Hematopoietic multipotent progenitor cell treated with erythropoietin and hydrocortisone succinate and interleukin-3 and kit ligand, for 17 days (in vitro differentiated cells): ENCODE results near the gene ZNF525.
"Not testable (repeated sequence)": the region's sequence is repeated elsewhere in the genome, so short reads cannot be mapped to it uniquely, and the experiment has no call there.

Experiments used
- DNase-seq: peaks from one replicate; pipeline ENCODE4 v3.0.0-alpha.2; 2015; ENCODE audit warnings: low spot score

The ZNF525 gene

DNA sequence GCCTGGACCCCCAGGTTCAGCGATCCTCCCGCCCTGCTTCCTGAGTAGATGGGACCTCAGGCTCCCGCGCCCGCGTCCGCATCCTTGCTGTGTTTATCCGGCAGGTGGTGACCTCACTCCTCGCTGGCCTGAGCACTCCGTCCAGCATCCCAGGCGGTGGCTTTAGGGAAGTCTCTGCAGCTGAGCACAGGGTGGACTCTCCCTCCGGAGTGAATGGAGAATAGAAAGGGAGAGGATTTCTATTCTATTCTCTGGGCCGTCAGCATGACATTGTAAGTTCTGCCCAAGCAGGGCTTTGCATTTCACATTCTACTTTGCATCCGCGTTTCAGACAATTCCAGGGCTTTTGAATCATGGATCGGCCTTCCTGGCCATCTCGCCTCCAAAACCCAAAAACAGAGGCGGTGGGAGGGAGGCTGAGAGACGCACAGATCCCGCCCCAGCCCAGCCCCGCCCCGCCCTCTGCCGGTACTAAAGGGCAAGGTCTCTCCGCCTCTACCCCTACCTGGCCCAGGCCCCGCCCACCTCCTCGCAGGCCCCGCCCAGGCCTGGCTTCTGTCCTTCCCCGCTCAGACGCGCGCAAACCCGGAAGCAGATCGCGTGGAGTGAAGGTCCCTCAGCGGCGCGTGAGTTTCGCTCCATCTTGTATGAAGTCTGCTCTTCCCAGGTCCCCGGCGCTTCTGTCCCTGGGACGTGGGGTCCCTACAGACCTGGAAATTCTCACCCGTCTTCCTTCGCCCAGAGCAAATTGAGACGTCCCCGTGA, at the start of gene ZNF525:
Gene ZNF525, plus strand, starts transcription at position 572 of the 765 bp plus-strand sequence. CDS start 6,577 bp downstream, outside the sequence.
- peak; percentile 63 for DNase-seq

DNA sequence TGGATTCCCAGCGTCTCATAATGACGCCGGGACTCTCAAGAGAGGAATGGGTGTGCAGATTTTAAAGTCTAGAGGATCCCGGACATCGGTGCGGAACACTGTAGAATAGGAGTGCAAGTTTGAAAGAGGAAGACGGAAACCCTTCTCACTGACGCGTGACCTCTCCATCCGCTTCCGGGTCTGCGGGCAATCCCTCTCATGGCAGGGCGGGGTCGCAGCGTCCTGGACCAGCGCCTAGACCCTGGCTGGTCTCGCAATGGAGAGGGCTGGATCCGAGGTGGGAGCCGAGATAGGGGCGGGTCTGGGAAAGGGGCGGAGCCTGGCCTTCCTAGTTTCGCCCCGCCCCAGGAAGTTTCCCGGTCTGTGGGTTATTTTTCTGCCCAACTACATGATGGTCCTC, 36.5 kb upstream of the ZNF525 start:
- no peak for DNase-seq

DNA sequence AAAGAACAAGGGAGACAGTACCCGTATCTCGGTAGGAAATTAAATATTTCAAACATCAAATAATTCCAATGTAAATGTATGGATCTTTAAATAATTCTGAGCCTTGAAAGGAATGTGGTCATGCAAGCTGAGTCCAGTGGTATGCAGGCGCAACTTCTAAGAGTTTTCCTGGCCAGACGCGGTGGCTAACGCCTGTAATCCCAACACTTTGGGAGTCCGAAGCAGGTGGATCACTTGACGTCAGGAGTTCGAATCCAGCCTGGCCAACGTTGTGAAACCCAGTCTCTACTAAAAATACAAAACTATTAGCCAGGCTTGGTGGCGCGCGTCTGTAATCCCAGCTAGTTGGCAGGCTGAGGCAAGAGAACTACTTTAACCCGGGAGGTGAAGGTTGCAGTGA, 33.0 kb upstream of the ZNF525 start:
- no peak for DNase-seq

DNA sequence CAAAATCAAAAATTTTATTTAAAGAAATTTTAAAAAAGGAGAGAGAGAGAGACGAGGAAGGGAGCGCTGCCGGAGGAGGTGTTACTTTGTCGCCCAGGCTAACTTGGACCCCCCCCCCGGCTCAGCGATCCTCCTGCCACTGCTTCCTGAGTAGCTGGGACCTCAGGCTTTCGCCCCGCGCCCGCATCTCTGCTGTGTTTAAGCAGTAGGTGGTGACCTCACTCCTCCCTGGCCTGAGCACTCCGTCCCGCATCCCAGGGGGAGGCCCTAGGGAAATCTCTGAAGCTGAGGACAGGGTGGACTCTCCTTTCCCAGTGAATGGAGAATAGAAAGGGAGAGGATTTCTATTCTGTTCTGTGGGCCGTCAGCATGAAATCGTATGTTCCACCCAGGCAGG, 32.4 kb upstream of the ZNF525 start:
- no peak for DNase-seq

DNA sequence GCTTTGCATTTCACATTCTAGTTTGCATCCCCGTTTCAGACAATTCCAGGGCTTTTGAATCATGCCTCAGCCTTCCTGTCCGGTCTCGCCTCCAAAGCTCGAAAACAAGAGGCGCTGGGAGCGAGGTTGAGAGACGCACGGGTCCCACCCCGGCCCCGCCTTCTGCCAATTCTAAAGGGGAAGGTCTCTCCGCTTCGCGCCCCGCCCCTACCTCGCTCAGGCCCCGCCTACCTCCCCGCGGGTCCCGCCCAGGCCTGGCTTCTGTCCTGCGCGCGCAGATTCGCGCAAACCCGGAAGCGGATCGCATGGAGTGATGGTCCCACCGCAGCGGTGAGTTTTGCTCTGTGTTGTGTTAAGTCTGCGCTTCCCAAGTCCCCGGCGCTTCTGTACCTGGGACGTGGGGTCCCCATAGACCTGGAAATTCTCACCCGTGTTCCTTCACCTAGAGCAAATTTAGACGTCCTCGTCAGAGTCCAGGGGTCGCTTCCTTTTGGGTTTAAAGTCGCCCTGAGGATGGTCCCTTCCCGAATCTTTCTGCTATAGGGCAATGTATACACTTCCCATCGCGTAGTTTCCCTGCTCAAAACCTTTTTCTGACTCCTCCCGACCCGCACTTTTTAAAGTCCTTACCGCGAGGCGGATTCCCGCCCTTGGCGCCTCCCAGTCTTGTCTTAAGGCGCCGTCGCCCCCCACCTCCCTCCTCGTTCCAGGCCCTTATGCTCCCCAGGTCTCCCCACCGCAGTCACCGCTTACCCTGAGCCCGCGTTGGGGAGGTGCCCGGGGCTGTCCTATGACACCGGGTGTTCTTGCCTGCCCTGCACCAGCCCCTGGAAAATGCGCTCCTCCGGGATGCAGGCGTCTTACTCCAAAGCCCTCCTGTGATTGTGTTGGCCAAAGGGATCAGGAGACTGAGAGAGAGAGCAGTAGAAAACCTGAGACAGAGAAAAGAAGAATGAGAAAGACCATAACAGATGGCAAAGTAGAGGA, 31.7 kb upstream of the ZNF525 start, which contains the start of gene ZNF845:
Gene ZNF845, plus strand, starts transcription at position 287 of the 987 bp plus-strand sequence. CDS start 7,559 bp downstream, outside the sequence.
- DNase-seq, result peak; percentile 73

DNA sequence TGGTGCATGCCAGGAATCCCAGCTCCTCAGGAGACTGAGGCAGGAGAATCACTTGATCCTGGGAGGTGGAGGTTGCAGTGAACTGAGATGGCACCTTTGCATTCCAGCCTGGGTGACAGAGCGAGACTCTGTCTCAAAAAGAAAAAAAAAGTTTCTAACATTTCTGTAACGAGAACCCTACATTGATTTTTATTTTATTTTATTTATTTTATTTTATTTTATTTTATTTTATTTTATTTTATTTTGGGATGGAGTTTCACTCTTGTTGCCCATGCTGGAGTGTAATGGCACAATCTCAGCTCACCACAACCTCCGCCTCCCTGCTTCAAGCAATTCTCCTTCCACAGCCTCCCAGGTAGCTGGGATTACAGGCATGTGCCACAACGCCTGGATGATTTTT, 21.1 kb upstream of the ZNF525 start:
- DNase-seq, result not testable (repeated sequence)

- no peak for DNase-seq
Observed at GRCh38 chr19:53355739-53356138, 9.8 kb upstream of the ZNF525 start.

DNA sequence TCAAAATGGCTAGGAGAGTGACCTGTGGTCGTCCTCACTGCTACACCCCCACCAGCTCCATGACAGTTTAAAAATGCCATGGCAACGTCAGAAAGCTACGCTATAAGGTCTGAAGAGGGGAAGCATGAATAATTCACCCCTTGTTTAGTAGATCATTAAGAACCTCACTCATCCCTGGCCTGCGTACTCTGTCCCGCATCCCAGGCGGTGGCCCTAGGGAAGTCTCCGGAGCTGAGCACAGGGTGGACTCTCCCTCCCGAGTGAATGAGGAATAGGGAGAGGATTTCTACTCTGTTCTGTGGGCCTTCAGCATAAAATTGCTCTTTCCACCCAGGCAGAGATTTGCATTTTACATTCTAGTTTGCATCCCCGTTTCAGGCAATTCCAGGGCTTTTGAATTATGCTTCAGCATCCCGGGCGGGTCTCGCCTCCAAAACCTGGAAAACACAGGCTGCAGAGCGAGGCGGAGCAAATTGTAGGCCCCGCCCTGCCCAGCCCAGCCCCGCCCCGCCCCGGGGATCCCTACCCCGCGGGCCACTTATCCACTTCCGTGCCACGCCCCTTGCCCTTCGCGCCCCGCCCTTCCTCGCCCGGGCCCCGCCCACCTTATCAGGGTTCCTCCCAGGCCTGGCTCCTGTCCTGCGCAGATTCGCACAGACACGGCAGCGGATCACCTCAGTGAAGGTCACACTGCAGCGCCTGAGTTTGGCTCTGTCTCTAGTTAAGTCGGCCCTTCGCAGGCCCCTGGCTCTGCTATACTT, 7.5 kb upstream of the ZNF525 start:
- no peak for DNase-seq

- DNase-seq, result not testable (repeated sequence)
Observed at GRCh38 chr19:53360056-53360455, 5.4 kb upstream of the ZNF525 start.

DNA sequence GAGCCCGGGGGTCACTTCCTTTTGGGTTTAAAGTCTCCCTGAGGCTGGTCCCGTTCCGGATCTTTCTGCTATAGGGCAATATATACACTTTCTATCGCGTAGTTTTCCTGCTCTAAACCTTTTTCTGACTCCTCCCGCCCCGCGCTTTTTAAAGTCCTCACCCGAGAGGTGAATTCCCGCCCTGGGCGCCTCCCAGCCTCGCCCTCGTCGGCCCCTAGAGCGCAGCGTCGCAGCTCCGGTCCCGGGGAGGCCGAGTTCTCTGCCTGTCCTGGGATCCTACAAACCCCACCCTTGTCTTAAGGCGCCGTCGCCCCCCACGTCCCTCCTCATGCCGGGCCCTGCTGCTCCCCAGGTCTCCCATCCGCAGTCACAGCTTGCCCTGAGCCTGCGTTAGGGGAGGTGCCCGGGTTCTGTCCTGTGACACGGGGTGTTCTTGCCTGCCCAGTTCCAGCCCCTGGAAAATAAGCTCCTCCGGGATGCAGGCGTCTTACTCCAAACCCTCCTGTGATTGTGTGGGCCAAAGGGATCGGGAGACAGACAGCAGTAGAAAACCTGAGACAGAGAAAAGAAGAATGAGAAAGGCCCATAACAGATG, 491 bp downstream of the ZNF525 start:
- no peak for DNase-seq

GRCh38 chr19:53372196-53372595, 6.7 kb downstream of the ZNF525 start:
- no peak for DNase-seq

DNA sequence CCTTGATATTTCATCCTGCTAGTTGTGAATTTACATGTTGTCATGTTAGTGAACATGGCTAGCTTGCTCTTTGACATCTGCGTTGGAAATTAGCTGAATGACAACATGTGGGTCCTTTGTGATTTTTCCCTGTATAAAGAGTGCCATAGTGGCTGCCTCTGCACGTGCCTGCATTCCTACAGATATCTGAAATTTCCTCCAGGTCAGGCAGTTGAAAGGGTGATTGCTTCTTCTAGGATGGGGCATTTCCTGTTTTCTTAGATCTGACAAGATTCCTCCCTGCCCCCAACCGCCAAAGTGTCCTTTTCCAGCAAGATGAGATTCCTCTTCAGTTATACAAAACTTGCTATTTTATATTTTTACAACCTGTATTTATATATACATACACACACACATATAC, 8.8 kb downstream of the ZNF525 start:
- no peak for DNase-seq

GRCh38 chr19:53374743-53375142, 9.2 kb downstream of the ZNF525 start:
- no peak for DNase-seq

DNA sequence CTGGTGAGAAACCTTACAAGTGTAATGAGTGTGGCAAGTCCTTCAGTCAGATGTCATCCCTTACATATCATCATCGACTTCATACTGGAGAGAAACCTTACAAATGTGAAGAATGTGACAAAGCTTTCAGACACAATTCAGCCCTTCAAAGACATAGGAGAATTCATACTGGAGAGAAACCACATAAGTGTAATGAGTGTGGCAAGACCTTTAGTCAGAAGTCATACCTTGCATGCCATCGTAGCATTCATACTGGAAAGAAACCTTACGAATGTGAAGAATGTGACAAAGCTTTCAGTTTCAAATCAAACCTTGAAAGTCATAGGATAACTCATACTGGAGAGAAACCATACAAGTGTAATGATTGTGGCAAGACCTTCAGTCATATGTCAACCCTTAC, 15.9 kb downstream of the ZNF525 start:
- DNase-seq, result no peak

DNA sequence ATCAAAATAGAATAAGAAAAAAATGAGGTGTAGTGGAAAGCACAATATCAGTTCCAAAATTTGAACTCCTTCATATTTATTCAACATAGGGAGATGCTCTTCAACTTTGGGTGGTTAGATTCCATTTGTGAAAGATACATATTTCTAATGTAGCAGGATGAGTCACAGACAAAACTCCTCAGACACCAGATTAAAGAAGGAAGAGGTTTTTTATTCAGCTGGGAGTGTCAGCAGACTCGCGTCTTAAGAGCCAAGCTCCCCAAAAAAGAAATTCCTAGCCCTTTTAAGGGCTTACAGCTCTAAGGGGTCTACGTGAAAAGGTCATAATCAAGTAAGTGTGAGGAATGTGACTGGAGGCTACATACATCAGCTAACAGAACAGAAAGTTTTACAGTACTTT, 22.7 kb downstream of the ZNF525 start:
- DNase-seq, result no peak

DNA sequence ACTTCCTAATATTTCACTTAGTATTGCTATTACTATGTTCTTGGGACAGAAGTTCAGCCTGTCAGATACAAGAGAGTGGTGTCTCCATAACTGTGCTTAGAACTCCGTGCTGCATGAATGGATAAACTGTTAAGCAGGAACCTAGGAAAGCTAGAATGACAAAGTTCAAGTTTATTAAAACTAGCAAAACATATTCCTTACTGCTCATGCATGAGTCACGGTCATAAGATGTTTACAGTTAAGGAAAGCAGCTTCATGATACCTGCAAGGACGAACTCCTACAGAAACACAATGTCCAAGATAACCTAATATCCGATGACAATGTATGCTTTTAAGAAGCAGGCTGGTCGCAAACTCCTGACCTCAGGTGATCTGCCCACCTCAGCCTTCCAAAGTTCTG, 23.4 kb downstream of the ZNF525 start:
- no peak for DNase-seq

DNA sequence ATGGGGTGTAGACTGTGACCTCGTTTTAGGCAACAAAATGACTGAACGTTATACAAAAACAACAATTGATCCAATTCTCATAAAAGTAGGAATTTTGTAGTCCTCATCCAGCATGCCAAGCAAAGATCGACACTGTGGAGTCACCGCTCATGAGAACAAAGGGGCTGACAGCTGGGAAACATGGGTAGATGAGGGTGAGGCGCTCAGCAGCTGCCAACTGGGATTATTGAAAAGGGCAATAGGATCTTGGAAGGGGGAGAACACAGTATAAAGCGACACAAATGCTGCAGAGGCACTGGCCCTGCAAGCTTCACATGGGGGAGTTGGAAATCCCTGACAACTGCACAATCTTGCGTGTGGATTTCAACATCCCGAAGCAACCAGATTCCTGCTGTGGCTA, 24.1 kb downstream of the ZNF525 start:
- DNase-seq, result no peak

- DNase-seq, result no peak
Observed at GRCh38 chr19:53389978-53390377, 24.5 kb downstream of the ZNF525 start.

DNA sequence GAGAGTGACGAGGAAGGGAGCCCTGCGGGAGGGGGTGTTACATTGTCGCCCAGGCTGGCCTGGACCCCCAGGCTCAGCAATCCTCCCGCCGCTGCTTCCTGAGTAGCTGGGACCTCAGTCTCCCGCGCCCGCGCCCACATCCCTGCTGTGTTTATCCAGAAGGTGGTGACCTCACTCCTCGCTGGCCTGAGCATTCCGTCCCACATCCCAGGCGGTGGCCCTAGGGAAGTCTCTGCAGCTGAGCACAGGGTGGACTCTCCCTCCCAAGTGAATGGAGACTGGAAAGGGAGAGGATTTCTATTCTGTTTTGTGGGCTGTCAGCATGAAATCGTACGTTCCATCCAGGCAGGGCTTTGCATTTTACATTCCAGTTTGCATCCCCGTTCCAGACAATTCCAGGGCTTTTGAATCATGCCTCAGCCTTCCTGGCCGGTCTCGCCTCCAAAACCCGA, 29.0 kb downstream of the ZNF525 start:
- no peak for DNase-seq

DNA sequence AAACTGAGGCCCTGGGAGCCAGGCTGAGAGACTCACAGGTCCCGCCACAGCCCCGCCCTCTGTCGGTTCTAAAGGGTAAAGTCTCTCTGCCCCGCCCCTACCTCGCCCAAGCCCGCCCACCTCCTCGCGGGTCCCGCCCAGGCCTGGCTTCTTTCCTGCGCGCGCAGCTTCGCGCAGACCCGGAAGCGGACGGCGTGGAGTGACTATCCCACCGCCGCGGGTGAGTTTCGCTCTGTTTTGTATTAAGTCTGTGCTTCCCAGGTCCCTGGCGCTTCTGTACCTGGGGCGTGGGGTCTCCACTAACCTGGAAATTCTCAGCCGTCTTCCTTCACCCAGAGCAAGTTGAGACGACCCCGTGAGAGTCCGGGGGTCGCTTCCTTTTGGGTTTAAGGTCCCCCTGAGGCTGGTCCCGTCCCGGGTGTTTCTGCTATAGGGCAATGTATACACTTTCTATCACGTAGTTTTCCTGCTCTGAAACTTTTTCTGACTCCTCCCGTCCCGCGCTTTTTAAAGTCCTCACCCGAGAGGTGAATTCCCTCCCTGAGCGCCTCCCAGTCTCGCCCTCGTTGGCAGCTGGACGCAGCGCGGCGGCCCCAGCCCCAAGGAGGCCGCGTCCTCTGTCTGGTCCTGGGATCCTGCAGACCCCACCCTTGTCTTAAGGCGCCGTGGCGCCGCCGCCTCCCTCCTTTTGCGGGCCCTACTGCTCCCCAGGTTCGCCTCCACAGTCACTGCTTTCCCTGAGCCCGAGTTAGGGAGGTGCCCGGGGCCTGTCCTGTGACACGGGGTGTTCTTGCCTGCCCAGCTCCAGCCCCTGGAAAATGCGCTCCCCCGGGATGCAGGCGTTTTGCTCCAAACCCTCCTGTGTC, 29.7 kb downstream of the ZNF525 start, which contains the start of gene ZNF765:
Gene ZNF765, plus strand, starts transcription at position 176 of the 866 bp plus-strand sequence. CDS start 2,867 bp downstream, outside the sequence.
- DNase-seq, result peak; percentile 81
